AG04450 (cell line): ENCODE measurements around the gene PIAS1. TPM values are rescaled to one million over a fixed set of nuclear protein-coding genes. Genes with fewer than 3 reads are reported as not detected.

ENCODE experiments used
- CTCF ChIA-PET: fragments of 300-600, 350-600 bp; formaldehyde crosslinking; extraction: SDS; loops from one replicate; lab custom pipeline; 2022; ENCODE audit warnings: antibody characterized with exemption, inconsistent platforms; lab: Charles Lee
- POLR2A ChIA-PET: fragments of 350-600 bp; formaldehyde crosslinking; extraction: SDS; loops from one replicate; lab custom pipeline; 2021; ENCODE audit warnings: antibody characterized with exemption, inconsistent platforms; lab: Yijun Ruan, JAX
- DNase-seq: peaks from one replicate; pipeline ENCODE4 v3.0.0-alpha.2; 2011; ENCODE audit warnings: low read depth, low spot score
- H3K27ac ChIP-seq: one replicate; pipeline ENCODE4 v1.5.1; 2012; ENCODE audit warnings: low read depth, low read length, control low read depth
- H3K27me3 ChIP-seq: one replicate; pipeline ENCODE4 v1.6.0; 2012; ENCODE audit warnings: low read length; ENCODE audit not compliant: control insufficient read depth, insufficient read depth
- H3K4me3 ChIP-seq: 2 replicates; pipeline ENCODE4 v1.5.1; 2011; ENCODE audit warnings: mild to moderate bottlenecking, low read depth, low read length, control low read depth
- H3K9me3 ChIP-seq: 2 replicates; pipeline ENCODE4 v1.5.1; 2012; ENCODE audit warnings: low read length; ENCODE audit not compliant: control insufficient read depth, insufficient read depth
- CTCF ChIP-seq: IDR thresholded peaks from 2 replicates; pipeline ENCODE4 v1.5.1; 2011; ENCODE audit warnings: low read depth, low read length, control low read depth, inconsistent platforms
- polyA plus RNA-seq: library from polyadenylated mRNA; depleted of rRNA; stranded (reverse); fragments of >200 nt; gene quantifications from 2 replicates; pipeline ENCODE4 v1.2.3, GENCODE V29; 2011

Gene PIAS1
- polyA plus RNA-seq, 1 experiment, result 38.9 TPM

GRCh38 chr15:68206711-68207151 lies 152.6 kb downstream of the PIAS1 start:
- H3K27ac ChIP-seq, result no peak overlapping the region
- H3K27me3 ChIP-seq, result no peaks in the 10 kb centered on the region
- H3K9me3 ChIP-seq, result no peaks in the 10 kb centered on the region; the same call in 1 of the 2 replicates
- DNase-seq, result no peak
- ChIA-PET CTCF (no interaction called here), POLR2A (no interaction called here)
- TF ChIP-seq CTCF, result no peak
- no peak overlapping the region for H3K4me3 ChIP-seq

- POLR2A ChIA-PET, result no interaction called here
- H3K27me3 ChIP-seq, result no peaks in the 10 kb centered on the region
- CTCF ChIA-PET, result no interaction called here
- no peak for TF ChIP-seq CTCF
- H3K9me3 ChIP-seq, result no peaks in the 10 kb centered on the region; the same call in 1 of the 2 replicates
- no peak overlapping the region for H3K4me3 ChIP-seq
- no peak for DNase-seq
- H3K27ac ChIP-seq, result no peak overlapping the region
These were observed 153.2 kb downstream of the PIAS1 start for GRCh38 chr15:68207176-68207935.

- no peak for DNase-seq
- ChIA-PET CTCF (no interaction called here), POLR2A (no interaction called here)
- Histone ChIP-seq H3K4me3 (no peak overlapping the region), H3K27ac (no peak overlapping the region), H3K27me3 (no peaks in the 10 kb centered on the region), H3K9me3 (no peaks in the 10 kb centered on the region; the same call in 1 of the 2 replicates)
- TF ChIP-seq CTCF, result no peak
These were observed 154.0 kb downstream of the PIAS1 start for GRCh38 chr15:68208136-68208535.

- Histone ChIP-seq H3K9me3 (no peaks in the 10 kb centered on the region; the same call in 1 of the 2 replicates), H3K27me3 (no peaks in the 10 kb centered on the region), H3K4me3 (no peak overlapping the region), H3K27ac (no peak overlapping the region)
- ChIA-PET CTCF (no interaction called here), POLR2A (no interaction called here)
- TF ChIP-seq CTCF, result no peak
- no peak for DNase-seq
These were observed 154.6 kb downstream of the PIAS1 start for GRCh38 chr15:68208636-68209240.

- CTCF ChIA-PET, result interaction anchor here (2.1 kb wide), 1 partner anchor 346 kb away, joined by 17 read pairs; no protein-coding TSS in a partner anchor
- no peaks in the 10 kb centered on the region for H3K27me3 ChIP-seq
- DNase-seq, result no peak
- H3K4me3 ChIP-seq, result no peak overlapping the region
- TF ChIP-seq CTCF, result no peak
- no peaks in the 10 kb centered on the region; the same call in 1 of the 2 replicates for H3K9me3 ChIP-seq
- POLR2A ChIA-PET, result no interaction called here
- H3K27ac ChIP-seq, result no peak overlapping the region
These were observed 155.2 kb downstream of the PIAS1 start for GRCh38 chr15:68209272-68209671.
